SK-N-SH (cell line): Measurements from ENCODE around the gene PRPF6. TPM values are rescaled to one million over a fixed set of nuclear protein-coding genes. Genes with fewer than 3 reads are reported as not detected.
A peak's percentile ranks its signal among the peaks of the same experiment; 100 is the strongest.

Source experiments
- CTCF ChIA-PET: fragments of 300-600, 350-600 bp; formaldehyde crosslinking; extraction: SDS; loops from one replicate; lab custom pipeline; 2021; lab: Yijun Ruan, JAX
- POLR2A ChIA-PET: fragments of 350-600 bp; sonication (Branson Sonifier 250); formaldehyde crosslinking; extraction: SDS; loops from one replicate; lab custom pipeline; 2020; ENCODE audit warnings: antibody characterized with exemption, inconsistent platforms; lab: Yijun Ruan, JAX
- DNase-seq: peaks from one replicate; pipeline ENCODE4 v3.0.0; 2012
- H2AFZ ChIP-seq: fragments of 200-600 bp; sonication (generic); 2 replicates; pipeline ENCODE4 v1.8.1; 2016; ENCODE audit warnings: antibody characterized with exemption, mild to moderate bottlenecking, low read depth
- H3F3A ChIP-seq: fragments of 200-600 bp; sonication (generic); replicated peaks from 2 replicates; pipeline ENCODE3; 2016; ENCODE audit warnings: antibody characterized with exemption, mild to moderate bottlenecking; ENCODE audit not compliant: insufficient read depth
- H3K27ac ChIP-seq, 2 experiments: fragments of 200-500 bp in 1 of 2; fragments of 200-600 bp in 1 of 2; sonication (Bioruptor generic) in 1 of 2; sonication (generic), shearing (Covaris generic) in 1 of 2; 2 replicates each; pipeline versions ENCODE4 v1.5.1 to v1.6.1; 2014 to 2016; ENCODE audit warnings: low read depth in 2 of 2, inconsistent platforms in 1 of 2, low read length in 1 of 2, mild to moderate bottlenecking in 1 of 2, mixed read lengths in 1 of 2
- H3K27me3 ChIP-seq: fragments of 200-600 bp; sonication (generic), shearing (Covaris generic); 2 replicates; pipeline ENCODE4 v1.6.1; 2016; ENCODE audit warnings: mixed run types; ENCODE audit not compliant: insufficient read depth
- H3K36me3 ChIP-seq, 2 experiments: fragments of 200-500 bp in 1 of 2; fragments of 200-600 bp in 1 of 2; sonication (Bioruptor generic) in 1 of 2; sonication (generic) in 1 of 2; replicated peaks in 1 of 2; 2 replicates each; pipeline versions ENCODE3 to v1.5.1; 2014 to 2016; ENCODE audit warnings: low read length in 1 of 2, mild to moderate bottlenecking in 1 of 2; ENCODE audit not compliant: insufficient read depth in 2 of 2, control insufficient read depth in 1 of 2
- H3K4me1 ChIP-seq, 2 experiments: fragments of 200-500 bp in 1 of 2; fragments of 200-600 bp in 1 of 2; sonication (Bioruptor generic) in 1 of 2; sonication (generic), shearing (Covaris generic) in 1 of 2; 2 replicates each; pipeline versions ENCODE4 v1.5.1 to v1.6.1; 2014 to 2016; ENCODE audit warnings: low read depth in 1 of 2, low read length in 1 of 2, mixed run types in 1 of 2; ENCODE audit not compliant: insufficient read depth in 2 of 2, control insufficient read depth in 1 of 2
- H3K4me2 ChIP-seq: fragments of 200-600 bp; sonication (generic), shearing (Covaris generic); 2 replicates; pipeline ENCODE4 v1.6.1; 2017; ENCODE audit warnings: mixed run types
- H3K4me3 ChIP-seq, 2 experiments: fragments of 200-500 bp in 1 of 2; fragments of 200-600 bp in 1 of 2; sonication (Bioruptor generic) in 1 of 2; sonication (generic), shearing (Covaris generic) in 1 of 2; 2 replicates each; pipeline versions ENCODE4 v1.5.1 to v1.8.1; 2014 to 2016; ENCODE audit warnings: low read depth in 2 of 2, inconsistent platforms in 1 of 2, low read length in 1 of 2, mild to moderate bottlenecking in 1 of 2, mixed read lengths in 1 of 2, moderate library complexity in 1 of 2
- H3K79me2 ChIP-seq: fragments of 200-600 bp; sonication (generic); 2 replicates; pipeline ENCODE4 v1.8.1; 2017; ENCODE audit warnings: mild to moderate bottlenecking; ENCODE audit not compliant: insufficient read depth
- H3K9ac ChIP-seq: fragments of 200-600 bp; sonication (generic); 2 replicates; pipeline ENCODE4 v1.6.1; 2017; ENCODE audit warnings: mixed run types
- H3K9me2 ChIP-seq: fragments of 200-600 bp; sonication (generic); 2 replicates; pipeline ENCODE4 v1.6.1; 2017; ENCODE audit warnings: mixed run types
- H3K9me3 ChIP-seq: fragments of 200-600 bp; sonication (generic); 2 replicates; pipeline ENCODE4 v1.6.1; 2017; ENCODE audit warnings: mixed run types, mild to moderate bottlenecking, moderate library complexity
- H4K20me1 ChIP-seq: fragments of 200-600 bp; sonication (generic); 2 replicates; pipeline ENCODE4 v1.6.1; 2017; ENCODE audit warnings: mild to moderate bottlenecking, mixed run types; ENCODE audit not compliant: insufficient read depth
- EP300 ChIP-seq, 2 experiments: IDR thresholded peaks; 2 replicates each; pipeline versions ENCODE4 v1.4.0 to v1.6.1; 2012; ENCODE audit warnings: borderline replicate concordance in 1 of 2, low read depth in 1 of 2, low read length in 1 of 2
- GABPA ChIP-seq: IDR thresholded peaks from 2 replicates; pipeline ENCODE4 v1.4.0; 2012; ENCODE audit warnings: low read depth, mild to moderate bottlenecking
- GATA2 ChIP-seq: sonication (generic); formaldehyde crosslinking; IDR thresholded peaks from 2 replicates; pipeline ENCODE4 v1.5.0; 2020; ENCODE audit warnings: mild to moderate bottlenecking, missing genetic modification reagents
- NFIC ChIP-seq: IDR thresholded peaks from 2 replicates; pipeline ENCODE4 v1.4.0; 2012; ENCODE audit warnings: borderline replicate concordance
- POLR2AphosphoS5 ChIP-seq: IDR thresholded peaks from 2 replicates; pipeline ENCODE4 v1.6.1; 2012; ENCODE audit warnings: low read depth, low read length
- SMC3 ChIP-seq: IDR thresholded peaks from 2 replicates; pipeline ENCODE4 v1.6.1; 2012; ENCODE audit warnings: low read depth, low read length, improper control_type of control experiment
- USF1 ChIP-seq: IDR thresholded peaks from 2 replicates; pipeline ENCODE4 v1.4.0; 2012; ENCODE audit warnings: low read depth, borderline replicate concordance
- YY1 ChIP-seq: IDR thresholded peaks from 2 replicates; pipeline ENCODE4 v1.4.0; 2012; ENCODE audit warnings: low read depth, mild to moderate bottlenecking
- WGBS: methylation state at CpG from one replicate; pipeline ENCODE4 v1.1.6; 2017; ENCODE audit warnings: low lambda C conversion rate; 5-methylcytosine and 5-hydroxymethylcytosine counted together
- polyA plus RNA-seq, 3 experiments: library from polyadenylated mRNA; depleted of rRNA; stranded (reverse); fragments of >200 nt; gene quantifications; 2 replicates each; pipeline ENCODE4 v1.2.3, GENCODE V29; 2012
- TF ChIP-seq, protein P1 (sequence below): fragments of 150-350 bp; IDR thresholded peaks from 2 replicates; pipeline ENCODE4 v1.6.1; 2017; ENCODE audit warnings: antibody characterized with exemption, low read length, low read depth, borderline replicate concordance
- TF ChIP-seq, protein P2 (sequence below): fragments of 150-350 bp; IDR thresholded peaks from 2 replicates; pipeline ENCODE4 v1.6.1; 2016; ENCODE audit warnings: mild to moderate bottlenecking, low read depth, low read length
- TF ChIP-seq, protein P3 (sequence below): IDR thresholded peaks from 2 replicates; pipeline ENCODE4 v1.4.0; 2012; ENCODE audit warnings: low read depth, borderline replicate concordance

The PRPF6 gene
- polyA plus RNA-seq, 1 of the 3 experiments (the other 2 are of a cell fraction), result 59.1 TPM

DNA sequence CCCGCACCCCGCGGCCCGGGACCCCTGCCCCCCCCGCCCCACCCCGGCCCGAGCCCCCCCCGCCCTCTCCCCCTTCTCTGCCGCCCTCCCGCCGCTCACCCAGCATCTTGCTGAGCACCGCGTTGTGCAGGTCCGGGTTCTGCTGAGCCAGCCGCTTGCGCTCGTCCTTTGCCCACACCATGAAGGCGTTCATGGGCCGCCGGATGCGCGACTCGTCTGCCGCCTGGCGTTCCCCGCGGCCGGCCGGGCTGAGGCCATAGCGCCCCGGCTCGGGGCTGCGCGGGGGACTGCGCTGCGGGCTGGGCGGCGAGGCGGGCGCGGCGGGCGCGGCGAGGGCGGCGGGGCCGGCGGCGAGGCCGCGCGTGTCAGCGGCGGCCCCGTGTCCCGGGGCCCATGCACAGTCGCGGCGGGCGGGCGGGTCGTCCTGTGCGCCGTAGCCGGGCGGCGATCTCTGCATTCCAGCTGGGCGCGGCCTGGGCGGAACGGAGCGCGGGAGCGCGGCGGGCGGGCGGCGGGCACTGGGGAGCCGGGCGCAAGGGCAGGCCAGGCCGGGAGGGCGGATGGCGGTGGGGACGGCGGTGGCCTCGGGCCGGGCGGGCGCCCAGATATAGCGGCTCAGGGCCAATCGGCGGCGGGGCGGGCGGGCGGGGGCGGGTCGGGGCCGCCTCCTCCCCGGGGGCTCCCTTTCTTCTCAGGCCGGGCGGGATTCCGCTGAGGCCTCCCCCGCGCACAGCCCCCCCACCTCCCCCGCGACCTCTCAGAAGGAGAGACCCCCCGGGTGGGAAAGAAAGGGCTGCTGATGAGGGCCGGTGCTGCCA is 68.3 kb downstream of the PRPF6 start, which contains the start of gene SOX18:
Gene SOX18 (minus strand): TSS at position 580 of the 818 bp plus-strand sequence. CDS start 123 bp downstream, at position 457.
- peaks cover 0 to 4% of the 10 kb centered on the region in 2 experiments; a peak in 1 of 4 replicates for H3K4me1 ChIP-seq
- POLR2A ChIA-PET, result no interaction called here
- DNase-seq, result peak; percentile 83
- H3K4me3 ChIP-seq, result peak within 1 kb of the TSS in 1 of 2 experiments; percentile 21; a peak in 1 of 4 replicates
- CTCF ChIA-PET, result interaction anchor here (0.8 to 7.8 kb wide), 7 partner anchors 8 to 72 kb away, joined by 3 to 85 read pairs (median 3); partner anchors contain the start of gene PRPF6
- H4K20me1 ChIP-seq, result no peaks in the 10 kb centered on the region
- no peak within 1 kb of the TSS for H2AFZ ChIP-seq
- no peaks in the 10 kb centered on the region for H3K9me2 ChIP-seq
- 5% methylated on average over 11 of the region's 111 CpGs for WGBS
- H3K79me2 ChIP-seq, result no peaks in the 10 kb centered on the region
- no peak within 1 kb of the TSS for H3K27ac ChIP-seq
- H3K9me3 ChIP-seq, result no peaks in the 10 kb centered on the region
- H3K27me3 ChIP-seq, result peaks cover 32% of the 10 kb centered on the region
- no peak within 1 kb of the TSS for H3K4me2 ChIP-seq
- no peaks in the 10 kb centered on the region for H3K36me3 ChIP-seq
- H3F3A ChIP-seq, result peaks cover 4% of the 10 kb centered on the region
- no peak within 1 kb of the TSS for H3K9ac ChIP-seq
- TF ChIP-seq YY1 (no peak), SMC3 (no peak), POLR2AphosphoS5 (no peak)

DNA sequence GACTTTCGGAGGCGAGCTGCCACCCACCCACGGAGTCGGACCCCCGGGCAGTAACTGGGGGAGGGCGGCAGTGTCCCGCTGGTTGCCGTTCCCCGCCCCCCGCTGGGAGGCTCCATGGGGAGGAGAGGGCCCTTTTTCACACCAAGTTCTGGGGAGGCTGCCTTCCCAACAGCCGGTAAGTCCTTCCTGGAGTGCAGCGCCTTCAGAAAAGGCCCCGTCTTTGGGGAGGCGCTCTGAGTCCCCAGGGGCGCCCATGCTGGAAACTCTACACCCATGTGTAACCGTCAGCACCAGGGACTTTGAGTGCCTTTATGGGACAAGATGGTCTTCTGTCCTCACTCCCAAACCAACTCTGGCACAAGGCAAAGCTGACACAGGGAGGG is 68.9 kb downstream of the PRPF6 start:
- peaks cover 0 to 7% of the 10 kb centered on the region in 2 experiments; a peak in 1 of 4 replicates for H3K4me1 ChIP-seq
- CTCF ChIA-PET, result interaction anchor here (1.0 to 7.8 kb wide), 5 partner anchors 11 to 71 kb away, joined by 3 to 85 read pairs (median 3); partner anchors contain the start of gene PRPF6
- H2AFZ ChIP-seq, result no peak overlapping the region

GRCh38 chr20:64050261-64051032 is 69.5 kb downstream of the PRPF6 start:
- no peak for DNase-seq
- Histone ChIP-seq H3F3A (no peaks in the 10 kb centered on the region), H3K4me1 (peaks cover 0 to 7% of the 10 kb centered on the region in 2 experiments; a peak in 1 of 4 replicates), H3K9ac (no peak overlapping the region), H3K36me3 (no peaks in the 10 kb centered on the region), H3K9me2 (no peaks in the 10 kb centered on the region), H3K9me3 (no peaks in the 10 kb centered on the region), H3K79me2 (no peaks in the 10 kb centered on the region), H3K27me3 (peaks cover 32% of the 10 kb centered on the region), H2AFZ (no peak overlapping the region), H3K4me2 (no peak overlapping the region), H3K4me3 (no peak overlapping the region), H4K20me1 (no peaks in the 10 kb centered on the region), H3K27ac (no peak overlapping the region)
- POLR2A ChIA-PET, result no interaction called here
- CTCF ChIA-PET, result interaction anchor here (0.5 to 7.8 kb wide), 7 partner anchors 12 to 77 kb away, joined by 3 to 85 read pairs (median 3); partner anchors contain the start of genes PRPF6 and SAMD10
- 84% methylated on average over 17 of the region's 23 CpGs for WGBS
- TF ChIP-seq EP300 (IDR thresholded peaks at IDR 0.05; ENCODE audit: borderline replicate concordance in 1 of 2, low read depth in 1 of 2, low read length in 1 of 2), result no peak
- TF ChIP-seq, protein P1, sequence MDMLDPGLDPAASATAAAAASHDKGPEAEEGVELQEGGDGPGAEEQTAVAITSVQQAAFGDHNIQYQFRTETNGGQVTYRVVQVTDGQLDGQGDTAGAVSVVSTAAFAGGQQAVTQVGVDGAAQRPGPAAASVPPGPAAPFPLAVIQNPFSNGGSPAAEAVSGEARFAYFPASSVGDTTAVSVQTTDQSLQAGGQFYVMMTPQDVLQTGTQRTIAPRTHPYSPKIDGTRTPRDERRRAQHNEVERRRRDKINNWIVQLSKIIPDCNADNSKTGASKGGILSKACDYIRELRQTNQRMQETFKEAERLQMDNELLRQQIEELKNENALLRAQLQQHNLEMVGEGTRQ, result no peak
- TF ChIP-seq GATA2, result no peak
- TF ChIP-seq YY1, result no peak
- TF ChIP-seq, protein P2, sequence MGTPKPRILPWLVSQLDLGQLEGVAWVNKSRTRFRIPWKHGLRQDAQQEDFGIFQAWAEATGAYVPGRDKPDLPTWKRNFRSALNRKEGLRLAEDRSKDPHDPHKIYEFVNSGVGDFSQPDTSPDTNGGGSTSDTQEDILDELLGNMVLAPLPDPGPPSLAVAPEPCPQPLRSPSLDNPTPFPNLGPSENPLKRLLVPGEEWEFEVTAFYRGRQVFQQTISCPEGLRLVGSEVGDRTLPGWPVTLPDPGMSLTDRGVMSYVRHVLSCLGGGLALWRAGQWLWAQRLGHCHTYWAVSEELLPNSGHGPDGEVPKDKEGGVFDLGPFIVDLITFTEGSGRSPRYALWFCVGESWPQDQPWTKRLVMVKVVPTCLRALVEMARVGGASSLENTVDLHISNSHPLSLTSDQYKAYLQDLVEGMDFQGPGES, result no peak
- no peak for TF ChIP-seq GABPA
- TF ChIP-seq, protein P3, sequence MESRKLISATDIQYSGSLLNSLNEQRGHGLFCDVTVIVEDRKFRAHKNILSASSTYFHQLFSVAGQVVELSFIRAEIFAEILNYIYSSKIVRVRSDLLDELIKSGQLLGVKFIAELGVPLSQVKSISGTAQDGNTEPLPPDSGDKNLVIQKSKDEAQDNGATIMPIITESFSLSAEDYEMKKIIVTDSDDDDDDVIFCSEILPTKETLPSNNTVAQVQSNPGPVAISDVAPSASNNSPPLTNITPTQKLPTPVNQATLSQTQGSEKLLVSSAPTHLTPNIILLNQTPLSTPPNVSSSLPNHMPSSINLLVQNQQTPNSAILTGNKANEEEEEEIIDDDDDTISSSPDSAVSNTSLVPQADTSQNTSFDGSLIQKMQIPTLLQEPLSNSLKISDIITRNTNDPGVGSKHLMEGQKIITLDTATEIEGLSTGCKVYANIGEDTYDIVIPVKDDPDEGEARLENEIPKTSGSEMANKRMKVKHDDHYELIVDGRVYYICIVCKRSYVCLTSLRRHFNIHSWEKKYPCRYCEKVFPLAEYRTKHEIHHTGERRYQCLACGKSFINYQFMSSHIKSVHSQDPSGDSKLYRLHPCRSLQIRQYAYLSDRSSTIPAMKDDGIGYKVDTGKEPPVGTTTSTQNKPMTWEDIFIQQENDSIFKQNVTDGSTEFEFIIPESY, result no peak
- TF ChIP-seq NFIC, result no peak

More for the DNA sequence above, 68.9 kb downstream of the PRPF6 start:
- no peak overlapping the region for H3K9ac ChIP-seq
- H3K36me3 ChIP-seq, result no peaks in the 10 kb centered on the region
- DNase-seq, result no peak
- H3F3A ChIP-seq, result no peaks in the 10 kb centered on the region
- H3K9me3 ChIP-seq, result no peaks in the 10 kb centered on the region
- H3K4me2 ChIP-seq, result no peak overlapping the region
- H3K27ac ChIP-seq, result no peak overlapping the region
- WGBS, result 71% methylated on average over 11 of the region's 16 CpGs
- no peaks in the 10 kb centered on the region for H3K9me2 ChIP-seq
- no peaks in the 10 kb centered on the region for H4K20me1 ChIP-seq
- TF ChIP-seq USF1, result no peak
- TF ChIP-seq POLR2AphosphoS5, result no peak
- H3K4me3 ChIP-seq, result no peak overlapping the region
- POLR2A ChIA-PET, result no interaction called here
- H3K27me3 ChIP-seq, result peaks cover 32% of the 10 kb centered on the region
- H3K79me2 ChIP-seq, result no peaks in the 10 kb centered on the region
